Measurements from ENCODE around the gene ALDH3B2. TPM values are rescaled to one million over a fixed set of nuclear protein-coding genes. Genes with fewer than 3 reads are reported as not detected.
A peak's percentile ranks its signal among the peaks of the same experiment; 100 is the strongest.

ALDH3B2 gene
- total and polyA plus RNA-seq, 2 donors from 2014 or later, result 1.6 to 2.1 TPM

DNA sequence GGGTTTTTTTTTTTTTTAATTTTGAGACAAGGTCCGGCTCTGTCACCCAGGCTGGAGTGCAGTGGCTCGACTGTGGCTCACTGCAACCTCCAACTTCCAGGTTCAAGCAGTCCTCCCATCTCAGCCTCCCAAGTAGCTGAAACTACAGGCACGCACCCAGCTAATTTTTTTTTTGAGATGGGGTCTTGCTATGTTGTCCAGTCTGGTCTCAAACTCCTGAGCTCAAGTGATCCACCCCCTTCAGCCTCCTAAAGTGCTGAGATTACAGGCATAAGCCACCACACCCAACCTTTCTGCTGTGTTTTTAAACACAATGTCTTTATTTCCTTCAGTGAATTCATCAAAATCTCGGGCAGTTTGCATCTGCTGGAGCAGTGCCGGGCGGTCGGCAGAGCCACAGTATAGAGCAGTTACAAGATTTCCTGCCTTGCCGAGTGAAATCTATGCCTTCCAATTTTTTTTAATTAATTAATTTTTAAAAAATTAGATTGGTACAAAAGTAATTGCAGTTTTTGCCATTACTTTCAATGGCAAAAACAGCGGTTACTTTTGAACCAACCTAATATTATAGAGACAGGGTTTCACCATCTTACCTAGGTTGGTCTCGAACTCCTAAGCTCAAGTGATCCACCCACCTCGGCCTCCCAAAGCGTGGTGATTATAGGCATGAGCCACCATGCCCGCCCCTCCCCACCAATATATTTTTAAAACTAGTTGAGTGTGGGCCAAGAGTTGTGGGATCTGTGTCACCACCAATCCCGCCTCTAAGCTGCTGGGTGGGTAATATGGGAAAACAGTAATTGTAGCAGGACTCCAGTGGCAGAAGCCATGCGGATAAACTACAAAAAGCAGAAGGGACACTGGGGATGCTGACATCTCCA, 21.2 kb downstream of the ALDH3B2 start:
- FAIRE-seq, result no peak
- no peaks in the 10 kb centered on the region for H3K27me3 ChIP-seq (ENCODE audit: control insufficient read depth, insufficient read depth, low read length)
- no peak overlapping the region for H3K4me3 ChIP-seq (ENCODE audit: low read length in 3 of 3)
- H3K27ac ChIP-seq (ENCODE audit: low read depth in 2 of 2, low read length in 2 of 2), result no peak overlapping the region
- intact Hi-C loops (cut with DNase I), result no loop called here
- H3K36me3 ChIP-seq (ENCODE audit: control insufficient read depth in 2 of 3, insufficient read depth in 3 of 3, low read length in 3 of 3), result peaks cover 0 to 3% (median 0%) of the 10 kb centered on the region in 3 donors
- H3K9ac ChIP-seq (ENCODE audit: low read length in 3 of 3), result no peak overlapping the region
- peak in 1 of 5 donors; percentile 21 for DNase-seq
- peaks cover 0 to 10% (median 0%) of the 10 kb centered on the region in 3 donors for H3K4me1 ChIP-seq (ENCODE audit: control insufficient read depth in 2 of 3, insufficient read depth in 2 of 3, low read depth in 1 of 3, low read length in 3 of 3)
- H3K9me3 ChIP-seq (ENCODE audit: control insufficient read depth in 2 of 3, insufficient read depth in 1 of 3, low read length in 3 of 3), result no peaks in the 10 kb centered on the region
- TF ChIP-seq, protein P1, sequence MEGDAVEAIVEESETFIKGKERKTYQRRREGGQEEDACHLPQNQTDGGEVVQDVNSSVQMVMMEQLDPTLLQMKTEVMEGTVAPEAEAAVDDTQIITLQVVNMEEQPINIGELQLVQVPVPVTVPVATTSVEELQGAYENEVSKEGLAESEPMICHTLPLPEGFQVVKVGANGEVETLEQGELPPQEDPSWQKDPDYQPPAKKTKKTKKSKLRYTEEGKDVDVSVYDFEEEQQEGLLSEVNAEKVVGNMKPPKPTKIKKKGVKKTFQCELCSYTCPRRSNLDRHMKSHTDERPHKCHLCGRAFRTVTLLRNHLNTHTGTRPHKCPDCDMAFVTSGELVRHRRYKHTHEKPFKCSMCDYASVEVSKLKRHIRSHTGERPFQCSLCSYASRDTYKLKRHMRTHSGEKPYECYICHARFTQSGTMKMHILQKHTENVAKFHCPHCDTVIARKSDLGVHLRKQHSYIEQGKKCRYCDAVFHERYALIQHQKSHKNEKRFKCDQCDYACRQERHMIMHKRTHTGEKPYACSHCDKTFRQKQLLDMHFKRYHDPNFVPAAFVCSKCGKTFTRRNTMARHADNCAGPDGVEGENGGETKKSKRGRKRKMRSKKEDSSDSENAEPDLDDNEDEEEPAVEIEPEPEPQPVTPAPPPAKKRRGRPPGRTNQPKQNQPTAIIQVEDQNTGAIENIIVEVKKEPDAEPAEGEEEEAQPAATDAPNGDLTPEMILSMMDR (IDR thresholded peaks at IDR 0.05; ENCODE audit: borderline replicate concordance, extremely low read depth, insufficient read depth), result no peak

DNA sequence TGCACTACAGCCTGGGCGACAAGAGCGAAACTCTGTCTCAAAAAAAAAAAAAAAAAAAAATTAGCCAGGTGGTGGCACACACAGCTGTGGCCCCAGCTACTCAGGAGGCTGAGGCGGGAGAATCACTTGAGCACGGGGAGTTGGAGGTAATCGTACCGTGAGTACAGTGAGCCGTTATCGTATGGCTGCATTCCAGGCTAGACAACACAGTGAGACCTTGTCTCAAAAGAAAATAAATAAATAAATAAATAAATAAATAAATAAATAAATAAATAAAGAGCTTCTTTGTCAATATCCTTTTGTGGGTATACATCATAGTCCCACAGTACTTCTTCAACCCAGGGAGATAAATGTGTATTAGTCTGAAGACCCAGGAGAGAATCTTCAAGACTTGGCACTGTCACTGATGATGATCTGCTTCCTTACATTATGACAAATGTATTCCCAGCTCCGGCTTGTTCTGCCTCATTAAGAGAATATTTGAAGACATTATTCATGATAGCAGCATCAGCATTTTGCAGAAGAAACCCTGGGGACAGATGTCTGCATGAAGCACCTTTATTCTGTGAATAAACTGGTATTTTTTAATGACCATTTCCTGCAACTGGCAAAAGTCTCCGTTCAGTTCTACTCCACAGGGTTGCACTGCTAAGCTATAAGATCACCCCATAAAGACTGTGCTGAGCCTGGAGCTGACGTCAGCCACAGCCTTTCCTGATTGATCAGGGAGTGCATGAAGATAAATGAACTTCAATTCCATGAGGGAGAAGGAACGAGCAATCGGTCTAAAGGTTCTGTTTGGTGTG, 22.2 kb downstream of the ALDH3B2 start:
- DNase-seq (peak in 1 of 5 donors; percentile 24), FAIRE-seq (no peak)
- intact Hi-C loops (cut with DNase I), result no loop called here
- TF ChIP-seq, protein P1 (IDR thresholded peaks at IDR 0.05; ENCODE audit: borderline replicate concordance, extremely low read depth, insufficient read depth), result no peak
- no peak overlapping the region for H3K9ac ChIP-seq (ENCODE audit: low read length in 3 of 3)
- H3K4me1 ChIP-seq (ENCODE audit: control insufficient read depth in 2 of 3, insufficient read depth in 2 of 3, low read depth in 1 of 3, low read length in 3 of 3), result peaks cover 0 to 13% (median 0%) of the 10 kb centered on the region in 3 donors
- no peak overlapping the region for H3K27ac ChIP-seq (ENCODE audit: low read depth in 2 of 2, low read length in 2 of 2)
- no peaks in the 10 kb centered on the region for H3K27me3 ChIP-seq (ENCODE audit: control insufficient read depth, insufficient read depth, low read length)
- H3K36me3 ChIP-seq (ENCODE audit: control insufficient read depth in 2 of 3, insufficient read depth in 3 of 3, low read length in 3 of 3), result peaks cover 0 to 3% (median 0%) of the 10 kb centered on the region in 3 donors
- H3K9me3 ChIP-seq (ENCODE audit: control insufficient read depth in 2 of 3, insufficient read depth in 1 of 3, low read length in 3 of 3), result no peaks in the 10 kb centered on the region
- no peak overlapping the region for H3K4me3 ChIP-seq (ENCODE audit: low read length in 3 of 3)

DNA sequence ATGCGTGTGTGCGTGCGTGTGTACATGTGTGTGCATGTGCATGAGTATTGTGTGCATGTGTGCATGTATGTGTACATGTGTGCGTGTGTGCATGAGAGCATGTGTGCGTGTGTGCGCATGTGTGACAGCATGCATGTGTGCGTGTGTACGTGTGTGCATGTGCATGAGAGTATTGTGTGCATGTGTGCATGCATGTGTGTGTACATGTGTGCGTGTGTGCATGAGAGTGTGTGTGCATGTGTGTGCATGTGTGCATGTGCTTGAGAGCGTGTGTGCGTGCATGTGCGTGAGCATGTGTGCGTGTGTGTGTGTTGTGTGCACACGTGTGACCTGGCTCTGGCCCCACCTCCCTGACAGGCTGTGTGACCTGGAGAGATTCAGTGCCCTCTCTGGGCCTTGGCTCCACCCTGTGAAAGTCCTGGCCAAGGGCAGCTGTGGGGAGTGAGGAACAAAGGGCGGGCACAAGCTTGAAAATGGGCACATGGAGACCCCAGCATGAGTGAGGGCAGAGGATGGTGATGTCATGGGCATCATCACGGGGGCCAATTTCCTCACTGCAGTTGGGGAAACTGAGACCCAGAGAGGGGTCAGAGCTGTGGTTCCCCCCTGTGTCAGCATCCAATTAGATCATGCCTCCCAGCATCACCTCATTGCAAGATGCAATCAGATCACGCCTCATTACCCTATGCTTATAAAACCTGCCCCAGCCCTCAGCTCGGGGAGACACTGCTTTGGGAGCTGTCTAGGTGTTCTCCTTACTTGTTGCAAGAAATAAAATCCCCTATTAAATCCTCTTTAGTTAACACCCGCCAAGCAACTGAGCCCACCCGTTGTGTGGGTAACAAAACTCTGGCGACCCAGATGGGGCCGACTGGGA, 24.6 kb downstream of the ALDH3B2 start:
- DNase-seq (peak in 3 of 5 donors; percentile 46 to 52 (median 49)), FAIRE-seq (no peak)
- Histone ChIP-seq H3K4me3 (ENCODE audit: low read length in 3 of 3) (peak overlapping the region in 2 of 3 donors; percentile 55 to 63), H3K27me3 (ENCODE audit: control insufficient read depth, insufficient read depth, low read length) (no peaks in the 10 kb centered on the region), H3K9ac (ENCODE audit: low read length in 3 of 3) (peak overlapping the region in 1 of 3 donors; percentile 10), H3K9me3 (ENCODE audit: control insufficient read depth in 2 of 3, insufficient read depth in 1 of 3, low read length in 3 of 3) (no peaks in the 10 kb centered on the region), H3K36me3 (ENCODE audit: control insufficient read depth in 2 of 3, insufficient read depth in 3 of 3, low read length in 3 of 3) (peaks cover 0 to 3% (median 0%) of the 10 kb centered on the region in 3 donors), H3K27ac (ENCODE audit: low read depth in 2 of 2, low read length in 2 of 2) (peak overlapping the region; percentile 14 to 57), H3K4me1 (ENCODE audit: control insufficient read depth in 2 of 3, insufficient read depth in 2 of 3, low read depth in 1 of 3, low read length in 3 of 3) (peaks cover 0 to 22% (median 6%) of the 10 kb centered on the region in 3 donors)
- intact Hi-C loops (cut with DNase I), result no loop called here
- TF ChIP-seq, protein P1 (IDR thresholded peaks at IDR 0.05; ENCODE audit: borderline replicate concordance, extremely low read depth, insufficient read depth), result no peak

Data from kidney (tissue), 14 donors.